DMS153 (cell line): ENCODE data around the gene COL4A1.

Experiments
- DNase-seq: peaks from one replicate; lab custom pipeline; 2025; lab: John Stamatoyannopoulos, UW

The COL4A1 gene

GRCh38 chr13:110109910-110110309, 197.0 kb downstream of the COL4A1 start:
- no peak for DNase-seq

- DNase-seq = no peak
These were observed 197.7 kb downstream of the COL4A1 start for GRCh38 chr13:110109140-110109783.

GRCh38 chr13:110108348-110109139, 198.4 kb downstream of the COL4A1 start:
- peak; percentile 81 for DNase-seq

GRCh38 chr13:110107568-110108347, 199.2 kb downstream of the COL4A1 start:
- no peak for DNase-seq

GRCh38 chr13:110106726-110107125, 200.2 kb downstream of the COL4A1 start:
- no peak for DNase-seq

- DNase-seq = no peak
These were observed 201.8 kb downstream of the COL4A1 start for GRCh38 chr13:110105136-110105535.

GRCh38 chr13:110103534-110103933, 203.4 kb downstream of the COL4A1 start:
- DNase-seq = no peak

- no peak for DNase-seq
These were observed 203.9 kb downstream of the COL4A1 start for GRCh38 chr13:110103026-110103425.

- no peak for DNase-seq
These were observed 204.9 kb downstream of the COL4A1 start for GRCh38 chr13:110102053-110102452.

GRCh38 chr13:110099922-110100321, 207.0 kb downstream of the COL4A1 start:
- DNase-seq = no peak
